ENCODE measurements around the gene TNFRSF9. TPM values are rescaled to one million over a fixed set of nuclear protein-coding genes. Genes with fewer than 3 reads are reported as not detected.

TNFRSF9 gene
- total and polyA plus RNA-seq, 2 donors from 2014 or later: 0.54 TPM; not detected in 1

- Histone ChIP-seq H3K4me1 (ENCODE audit: control insufficient read depth in 2 of 3, insufficient read depth in 2 of 3, low read depth in 1 of 3, low read length in 3 of 3) (peaks cover 0 to 3% (median 2%) of the 10 kb centered on the region in 3 donors), H3K4me3 (ENCODE audit: low read length in 3 of 3) (peak overlapping the region in 2 of 3 donors; percentile 97 to 98), H3K27ac (ENCODE audit: low read depth in 2 of 2, low read length in 2 of 2) (no peak overlapping the region), H3K36me3 (ENCODE audit: control insufficient read depth in 2 of 3, insufficient read depth in 3 of 3, low read length in 3 of 3) (peaks cover 2 to 42% (median 10%) of the 10 kb centered on the region in 3 donors), H3K27me3 (ENCODE audit: control insufficient read depth, insufficient read depth, low read length) (no peaks in the 10 kb centered on the region), H3K9ac (ENCODE audit: low read length in 3 of 3) (peak overlapping the region in 2 of 3 donors; percentile 63 to 78), H3K9me3 (ENCODE audit: control insufficient read depth in 2 of 3, insufficient read depth in 1 of 3, low read length in 3 of 3) (no peaks in the 10 kb centered on the region)
- intact Hi-C loops (cut with DNase I): no loop called here
- peak in 1 of 5 donors; percentile 17 for DNase-seq
- FAIRE-seq: no peak
- no peak for TF ChIP-seq CTCF (IDR thresholded peaks at IDR 0.05; ENCODE audit: borderline replicate concordance, extremely low read depth, insufficient read depth)
Observed at GRCh38 chr1:7962636-7963377, 22.2 kb upstream of the TNFRSF9 start.

GRCh38 chr1:7962014-7962335, 21.3 kb upstream of the TNFRSF9 start:
- Histone ChIP-seq H3K4me1 (ENCODE audit: control insufficient read depth in 2 of 3, insufficient read depth in 2 of 3, low read depth in 1 of 3, low read length in 3 of 3) (peaks cover 0 to 2% (median under 1%) of the 10 kb centered on the region in 3 donors), H3K9me3 (ENCODE audit: control insufficient read depth in 2 of 3, insufficient read depth in 1 of 3, low read length in 3 of 3) (no peaks in the 10 kb centered on the region), H3K36me3 (ENCODE audit: control insufficient read depth in 2 of 3, insufficient read depth in 3 of 3, low read length in 3 of 3) (peaks cover 2 to 34% (median 10%) of the 10 kb centered on the region in 3 donors), H3K27me3 (ENCODE audit: control insufficient read depth, insufficient read depth, low read length) (no peaks in the 10 kb centered on the region), H3K9ac (ENCODE audit: low read length in 3 of 3) (peak overlapping the region; percentile 55 to 89 (median 78)), H3K4me3 (ENCODE audit: low read length in 3 of 3) (peak overlapping the region; percentile 92 to 98 (median 97)), H3K27ac (ENCODE audit: low read depth in 2 of 2, low read length in 2 of 2) (peak overlapping the region; percentile 95 to 96)
- no peak for TF ChIP-seq CTCF (IDR thresholded peaks at IDR 0.05; ENCODE audit: borderline replicate concordance, extremely low read depth, insufficient read depth)
- no peak for DNase-seq
- intact Hi-C loops (cut with DNase I): no loop called here
- FAIRE-seq: no peak

- peak; percentile 99 to 100 (median 100) for DNase-seq
- peak; percentile 33 for TF ChIP-seq CTCF (IDR thresholded peaks at IDR 0.05; ENCODE audit: borderline replicate concordance, extremely low read depth, insufficient read depth)
- Histone ChIP-seq H3K4me3 (ENCODE audit: low read length in 3 of 3) (peak within 1 kb of the TSS; percentile 92 to 98 (median 97)), H3K36me3 (ENCODE audit: control insufficient read depth in 2 of 3, insufficient read depth in 3 of 3, low read length in 3 of 3) (peaks cover 2 to 34% (median 10%) of the 10 kb centered on the region in 3 donors), H3K4me1 (ENCODE audit: control insufficient read depth in 2 of 3, insufficient read depth in 2 of 3, low read depth in 1 of 3, low read length in 3 of 3) (peaks cover 0 to 2% (median 0%) of the 10 kb centered on the region in 3 donors), H3K9me3 (ENCODE audit: control insufficient read depth in 2 of 3, insufficient read depth in 1 of 3, low read length in 3 of 3) (no peaks in the 10 kb centered on the region), H3K27me3 (ENCODE audit: control insufficient read depth, insufficient read depth, low read length) (no peaks in the 10 kb centered on the region), H3K27ac (ENCODE audit: low read depth in 2 of 2, low read length in 2 of 2) (peak within 1 kb of the TSS; percentile 95 to 96), H3K9ac (ENCODE audit: low read length in 3 of 3) (peak within 1 kb of the TSS; percentile 55 to 97 (median 95))
- intact Hi-C loops (cut with DNase I): no loop called here
- FAIRE-seq: peak; percentile 79
Observed at GRCh38 chr1:7961216-7962013, 20.8 kb upstream of the TNFRSF9 start, which contains the start of gene PARK7. Gene PARK7 (plus strand): TSS chr1:7961711. CDS start chr1:7962786, 1,075 bp downstream.
